NCI-H82 treated with DMSO at 0.1 percent for 48 hours (cell line): ENCODE measurements around the gene SERINC5.

Experiments used
- DNase-seq: peaks from one replicate; lab custom pipeline; 2025; ENCODE audit not compliant: unreplicated experiment; lab: John Stamatoyannopoulos, UW

SERINC5 gene

GRCh38 chr5:80255431-80255810 lies 427 bp downstream of the SERINC5 start:
- no peak for DNase-seq

DNA sequence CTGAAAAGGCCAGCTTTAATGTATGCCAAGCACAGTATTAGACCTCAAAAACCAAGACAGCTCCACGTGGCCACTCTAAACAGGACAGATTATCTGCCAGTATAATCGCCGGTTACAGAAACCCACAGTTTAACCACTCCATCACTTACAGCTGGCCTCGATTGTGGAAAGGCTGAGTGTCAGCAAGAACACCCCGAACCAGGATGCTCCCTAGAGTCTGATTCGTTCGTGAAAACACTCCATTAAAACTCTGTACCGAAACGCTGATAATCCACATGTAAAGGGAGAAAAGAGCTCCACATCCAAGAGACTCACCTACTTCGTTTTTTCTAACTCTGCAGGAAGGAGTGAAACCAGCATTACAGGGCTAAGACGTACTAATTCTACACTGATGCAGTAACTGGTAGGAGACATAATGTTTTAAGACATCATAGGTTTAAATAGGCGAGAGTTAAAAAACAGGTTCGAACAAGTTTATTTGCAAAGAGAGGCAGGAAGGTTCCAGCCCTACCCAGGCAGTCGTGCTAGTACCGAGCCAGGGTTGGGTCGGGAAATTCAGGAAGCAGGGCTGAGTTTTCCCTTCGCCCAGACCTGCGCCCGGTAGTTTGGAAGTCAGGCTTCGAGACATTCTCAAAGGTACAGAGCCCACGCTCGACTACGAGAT lies 949 bp downstream of the SERINC5 start:
- no peak for DNase-seq

DNA sequence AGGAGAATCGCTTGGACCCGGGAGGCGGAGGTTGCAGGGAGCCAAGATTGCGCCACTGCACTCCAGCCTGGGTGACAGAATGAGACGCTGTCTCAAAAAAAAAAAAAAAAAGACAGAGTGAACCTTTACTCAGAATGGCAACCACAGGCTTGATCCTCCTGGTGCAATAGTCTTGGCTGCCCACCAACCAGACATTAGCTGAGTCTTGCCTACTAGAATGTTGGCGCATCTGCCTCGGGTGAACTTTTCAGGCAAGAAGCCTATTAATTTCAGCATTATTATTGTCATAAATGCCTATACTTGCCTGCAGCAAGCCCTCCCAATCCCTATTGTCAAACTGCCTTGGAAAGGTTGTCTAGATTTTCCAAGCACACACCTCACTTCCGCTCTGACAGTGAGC lies 4.2 kb downstream of the SERINC5 start:
- DNase-seq = no peak

DNA sequence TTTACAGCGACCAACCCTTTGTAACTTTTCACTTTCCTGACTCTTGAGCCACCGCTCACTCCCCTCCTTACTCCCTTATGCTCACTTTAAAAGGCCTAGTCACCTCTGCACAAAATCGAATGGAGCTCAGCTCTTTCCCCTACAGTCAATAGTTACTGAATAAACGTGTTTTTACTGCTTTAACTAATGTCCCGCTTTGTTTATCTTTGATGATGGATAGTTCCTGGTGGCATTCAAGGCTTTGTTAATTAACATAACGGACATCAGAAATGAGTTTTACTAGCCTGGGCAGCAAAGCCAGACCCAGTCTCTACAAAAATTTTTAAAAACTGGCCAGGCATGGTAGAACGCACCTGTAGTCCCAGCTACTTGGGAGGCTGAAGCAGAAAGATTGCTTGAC lies 5.0 kb downstream of the SERINC5 start:
- no peak for DNase-seq

- no peak for DNase-seq
Observed at GRCh38 chr5:80249901-80250300, 5.9 kb downstream of the SERINC5 start.

DNA sequence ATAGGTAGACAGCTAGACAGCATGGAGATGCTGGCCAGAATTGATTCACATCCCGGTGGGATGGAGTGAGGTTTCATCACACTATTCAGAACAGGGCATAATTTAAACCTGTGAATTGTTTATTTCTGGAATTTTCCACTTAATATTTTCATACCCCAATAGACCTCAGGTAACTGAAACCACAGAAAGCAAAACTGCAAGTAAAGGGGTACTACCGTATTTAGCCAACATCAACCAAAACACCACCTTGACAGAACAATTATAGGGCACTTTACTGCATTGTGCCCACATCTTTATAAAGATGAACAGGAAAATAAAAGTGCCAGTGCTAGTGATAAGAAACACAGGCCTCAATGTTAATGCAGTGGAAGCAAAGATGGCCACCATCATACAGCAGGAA lies 7.5 kb downstream of the SERINC5 start:
- no peak for DNase-seq

GRCh38 chr5:80246995-80247729 lies 8.7 kb downstream of the SERINC5 start:
- no peak for DNase-seq

GRCh38 chr5:80246001-80246758 lies 9.7 kb downstream of the SERINC5 start:
- DNase-seq = no peak

GRCh38 chr5:80243567-80243966 lies 12.3 kb downstream of the SERINC5 start:
- DNase-seq = no peak

GRCh38 chr5:80242849-80243248 lies 13.0 kb downstream of the SERINC5 start:
- no peak for DNase-seq

GRCh38 chr5:80240368-80240986 lies 15.4 kb downstream of the SERINC5 start:
- DNase-seq = no peak

DNA sequence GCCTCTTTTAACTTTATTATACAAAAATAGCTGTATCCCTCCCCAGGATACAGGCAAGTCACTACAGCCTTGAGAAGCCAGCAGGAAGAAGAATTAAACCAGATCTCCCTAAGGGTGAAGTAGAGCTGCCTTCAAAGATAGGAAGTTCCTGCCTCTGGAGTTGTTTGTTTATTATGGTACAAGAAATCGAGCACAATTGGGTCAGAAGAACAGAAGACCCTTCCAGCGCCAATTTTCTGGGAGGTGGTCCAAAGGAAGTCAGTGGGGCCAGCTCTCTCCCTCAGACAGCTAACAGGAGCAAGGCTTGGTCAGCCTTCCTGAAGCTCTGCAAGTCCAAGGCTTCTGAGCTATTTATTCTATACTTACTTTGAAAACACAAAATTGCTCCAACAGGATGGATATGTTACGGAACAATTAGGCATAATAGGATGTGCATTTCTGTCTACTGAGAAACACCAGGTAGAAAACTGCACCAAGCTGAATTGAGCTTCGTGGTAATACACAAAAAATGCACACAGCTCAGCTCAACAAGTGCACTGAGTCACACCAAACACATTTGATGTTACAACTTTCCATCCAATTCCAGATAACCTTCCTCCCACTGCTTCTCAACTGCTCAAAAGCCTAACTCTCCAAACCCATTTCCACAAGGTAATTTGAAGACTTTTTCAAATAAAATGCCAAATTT lies 16.0 kb downstream of the SERINC5 start:
- no peak for DNase-seq

- DNase-seq = no peak
Observed at GRCh38 chr5:80238778-80239679, 16.8 kb downstream of the SERINC5 start.

DNA sequence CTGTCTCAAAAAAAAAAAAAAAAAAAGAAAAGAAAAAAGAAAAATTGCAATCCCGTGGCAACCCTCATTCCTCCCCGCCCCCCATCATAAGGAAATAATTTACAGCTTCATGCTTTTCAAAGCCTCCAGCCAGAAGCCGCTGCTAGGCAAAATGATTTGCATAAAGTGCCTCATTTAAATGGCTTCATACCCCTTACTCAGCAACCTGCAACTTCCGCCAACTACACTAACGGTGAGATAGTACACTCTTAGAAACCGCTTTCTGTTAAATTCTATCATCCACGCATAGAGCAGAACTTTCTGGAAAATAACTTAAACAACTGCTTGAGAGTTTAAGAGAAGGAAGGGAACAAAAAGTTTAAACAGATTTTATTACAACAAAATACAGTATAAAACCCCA lies 17.8 kb downstream of the SERINC5 start:
- no peak for DNase-seq

DNA sequence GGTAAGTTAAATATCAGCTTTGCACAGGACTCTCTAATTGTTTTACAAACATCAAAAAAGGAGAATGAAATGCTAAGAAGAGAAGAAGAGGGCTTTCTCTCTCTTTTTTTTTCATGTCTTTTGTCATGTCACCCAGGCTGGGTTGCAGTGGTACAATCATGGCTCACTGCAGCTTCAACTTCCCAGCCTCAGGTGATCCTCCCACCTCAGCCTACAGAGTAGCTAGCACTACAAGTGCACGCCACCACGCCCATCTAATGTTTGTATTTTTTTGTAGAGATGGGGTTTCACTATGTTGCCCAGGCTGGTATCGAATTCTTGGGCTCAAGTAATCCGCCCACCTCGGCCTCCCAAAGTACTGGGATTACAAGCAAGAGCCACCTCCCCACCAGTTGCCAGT lies 18.6 kb downstream of the SERINC5 start:
- DNase-seq = no peak

DNA sequence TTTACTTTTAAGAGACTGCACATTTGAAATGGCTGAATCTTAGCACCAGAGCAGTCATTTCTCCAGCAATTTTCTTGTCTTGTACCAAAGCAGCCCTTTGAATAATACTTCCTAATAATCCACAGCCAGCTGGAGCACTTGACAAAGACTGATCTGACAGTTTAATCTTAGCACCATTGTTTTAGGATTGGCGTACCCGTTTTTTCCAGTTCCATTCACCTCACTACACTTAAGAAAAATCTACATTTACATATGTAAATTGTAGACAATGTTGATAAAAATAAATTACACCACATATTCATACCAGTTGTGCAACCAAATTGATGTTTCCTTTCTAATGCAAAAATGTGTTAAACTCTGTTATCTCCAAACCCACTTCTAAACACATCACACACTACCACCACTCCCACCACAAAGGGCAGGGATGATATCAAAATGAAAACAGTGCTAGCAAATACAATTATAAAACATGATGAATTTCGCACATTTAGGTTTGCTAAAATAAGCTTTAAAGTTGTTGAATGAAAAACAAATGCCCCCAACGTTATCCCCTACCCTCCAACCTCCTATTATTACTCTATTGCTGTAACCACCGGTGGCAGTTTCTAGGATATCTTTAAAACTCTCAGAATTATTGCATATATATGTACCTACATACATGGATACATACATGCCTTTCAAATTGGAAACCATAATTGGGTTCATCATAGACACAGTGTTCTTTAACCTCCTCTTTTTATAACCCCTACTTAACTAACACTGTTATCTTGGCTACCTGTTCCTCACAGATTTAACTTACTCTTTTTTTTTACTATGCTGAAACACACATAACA lies 21.5 kb downstream of the SERINC5 start:
- no peak for DNase-seq

- DNase-seq = no peak
Observed at GRCh38 chr5:80231693-80232092, 24.2 kb downstream of the SERINC5 start.

DNA sequence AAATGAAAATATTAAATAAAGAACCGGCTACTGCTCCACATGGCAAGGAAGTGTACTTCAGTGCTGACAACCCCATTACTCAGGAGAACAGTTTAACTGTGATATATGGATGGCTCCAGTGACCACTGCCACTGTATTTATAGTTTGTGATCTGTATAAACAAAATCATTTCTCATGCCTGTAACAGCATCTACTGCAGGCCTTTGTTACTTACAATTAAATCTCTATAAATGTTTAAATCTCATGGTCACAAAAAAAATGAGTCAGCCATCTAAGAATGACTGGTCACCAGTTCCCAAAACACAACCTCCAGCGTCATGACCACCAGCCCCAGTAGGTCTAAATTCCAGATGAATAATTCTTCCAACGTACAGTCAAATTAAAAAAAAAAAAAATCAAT lies 24.6 kb downstream of the SERINC5 start:
- DNase-seq = no peak

GRCh38 chr5:80230269-80230992 lies 25.4 kb downstream of the SERINC5 start:
- no peak for DNase-seq
